Measurements from ENCODE around the gene VSIG4. TPM values are rescaled to one million over a fixed set of nuclear protein-coding genes. Genes with fewer than 3 reads are reported as not detected.

The VSIG4 gene
- total RNA-seq (2021; ENCODE audit: unreplicated experiment) (0.10 TPM), Bru-seq, nascent RNA (not detected), BruChase-seq, experiment 1, labeled RNA remaining after a 2-hour chase (not detected), BruChase-seq, experiment 2, labeled RNA remaining after a 6-hour chase (not detected)
- not detected for polyA plus RNA-seq (2012; ENCODE audit: insufficient read length)
- long read RNA-seq: 0 reads

GRCh38 chrX:66039944-66040343 lies at the start of gene VSIG4:
Gene VSIG4, minus strand, starts transcription at chrX:66040080. Its CDS starts 82 bp downstream, at chrX:66039998.
- no peak within 1 kb of the TSS for H3K27ac ChIP-seq (ENCODE audit: low read length)
- ATAC-seq: no peak
- H3K4me1 ChIP-seq (ENCODE audit: control insufficient read depth, insufficient read depth, low read length): no peaks in the 10 kb centered on the region
- in situ Hi-C loops (cut with HindIII; ENCODE audit: low pct_unique_long_range_greater_than_20kb, low sequenced_read_pairs) (no loop called here), intact Hi-C loops (cut with micrococcal nuclease; ENCODE audit: unreplicated experiment) (no loop called here)
- POLR2A ChIA-PET: no interaction called here
- no peaks in the 10 kb centered on the region for H3K9me3 ChIP-seq (ENCODE audit: control insufficient read depth, insufficient read depth, low read depth, low read length)
- BruUV-seq (replicated peaks): no TSS peak
- no peaks in the 10 kb centered on the region for H3K36me3 ChIP-seq (ENCODE audit: control insufficient read depth, insufficient read depth, low read length)
- DNase-seq (ENCODE audit: low read depth, low spot score): no peak
- CTCF ChIA-PET: no interaction called here
- no peak for TF ChIP-seq TCF7L2 (IDR thresholded peaks at IDR 0.05; ENCODE audit: low read depth, low read length)
- no peak for TF ChIP-seq POLR2AphosphoS5 (IDR thresholded peaks at IDR 0.05; ENCODE audit: low read depth, low read length)
- TF ChIP-seq CTCF (IDR thresholded peaks at IDR 0.05): no peak
- TF ChIP-seq, protein P1, sequence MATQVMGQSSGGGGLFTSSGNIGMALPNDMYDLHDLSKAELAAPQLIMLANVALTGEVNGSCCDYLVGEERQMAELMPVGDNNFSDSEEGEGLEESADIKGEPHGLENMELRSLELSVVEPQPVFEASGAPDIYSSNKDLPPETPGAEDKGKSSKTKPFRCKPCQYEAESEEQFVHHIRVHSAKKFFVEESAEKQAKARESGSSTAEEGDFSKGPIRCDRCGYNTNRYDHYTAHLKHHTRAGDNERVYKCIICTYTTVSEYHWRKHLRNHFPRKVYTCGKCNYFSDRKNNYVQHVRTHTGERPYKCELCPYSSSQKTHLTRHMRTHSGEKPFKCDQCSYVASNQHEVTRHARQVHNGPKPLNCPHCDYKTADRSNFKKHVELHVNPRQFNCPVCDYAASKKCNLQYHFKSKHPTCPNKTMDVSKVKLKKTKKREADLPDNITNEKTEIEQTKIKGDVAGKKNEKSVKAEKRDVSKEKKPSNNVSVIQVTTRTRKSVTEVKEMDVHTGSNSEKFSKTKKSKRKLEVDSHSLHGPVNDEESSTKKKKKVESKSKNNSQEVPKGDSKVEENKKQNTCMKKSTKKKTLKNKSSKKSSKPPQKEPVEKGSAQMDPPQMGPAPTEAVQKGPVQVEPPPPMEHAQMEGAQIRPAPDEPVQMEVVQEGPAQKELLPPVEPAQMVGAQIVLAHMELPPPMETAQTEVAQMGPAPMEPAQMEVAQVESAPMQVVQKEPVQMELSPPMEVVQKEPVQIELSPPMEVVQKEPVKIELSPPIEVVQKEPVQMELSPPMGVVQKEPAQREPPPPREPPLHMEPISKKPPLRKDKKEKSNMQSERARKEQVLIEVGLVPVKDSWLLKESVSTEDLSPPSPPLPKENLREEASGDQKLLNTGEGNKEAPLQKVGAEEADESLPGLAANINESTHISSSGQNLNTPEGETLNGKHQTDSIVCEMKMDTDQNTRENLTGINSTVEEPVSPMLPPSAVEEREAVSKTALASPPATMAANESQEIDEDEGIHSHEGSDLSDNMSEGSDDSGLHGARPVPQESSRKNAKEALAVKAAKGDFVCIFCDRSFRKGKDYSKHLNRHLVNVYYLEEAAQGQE (IDR thresholded peaks at IDR 0.05; ENCODE audit: insufficient read depth in 1 of 2, low read depth in 2 of 2, low read length in 1 of 2): no peak
- no peak for TF ChIP-seq SIN3A (IDR thresholded peaks at IDR 0.05; ENCODE audit: borderline replicate concordance, insufficient read depth, low read depth, low read length)
- H3K27me3 ChIP-seq (ENCODE audit: control insufficient read depth, insufficient read depth, low read length): no peaks in the 10 kb centered on the region
- no peak within 1 kb of the TSS for H3K4me3 ChIP-seq (ENCODE audit: low read depth in 2 of 2, low read length in 2 of 2)

DNA sequence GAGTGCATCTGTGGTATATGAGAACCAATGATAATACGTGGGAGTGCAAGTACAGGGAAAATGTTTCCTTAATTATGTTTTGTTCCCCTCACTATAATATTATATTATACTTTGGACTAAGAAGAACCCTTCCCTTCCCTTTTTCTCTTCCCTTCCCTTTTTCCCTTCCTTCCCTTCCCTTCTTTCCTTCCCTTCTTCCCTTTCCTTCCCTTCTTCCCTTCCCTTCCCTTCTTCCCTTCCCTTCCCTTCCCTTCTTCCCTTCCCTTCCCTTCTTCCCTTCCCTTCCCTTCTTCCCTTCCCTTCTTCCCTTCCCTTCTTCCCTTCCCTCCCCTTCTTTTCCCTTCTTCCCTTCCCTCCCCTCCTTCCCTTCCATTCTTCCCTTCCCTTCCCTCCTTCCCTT lies 36.9 kb upstream of the VSIG4 start:
- H3K27me3 ChIP-seq (ENCODE audit: control insufficient read depth, insufficient read depth, low read length): no peaks in the 10 kb centered on the region
- ChIA-PET POLR2A (no interaction called here), CTCF (no interaction called here)
- intact Hi-C loops (cut with micrococcal nuclease; ENCODE audit: unreplicated experiment) (no loop called here), in situ Hi-C loops (cut with HindIII; ENCODE audit: low pct_unique_long_range_greater_than_20kb, low sequenced_read_pairs) (no loop called here)
- ATAC-seq (no peak), DNase-seq (ENCODE audit: low read depth, low spot score) (no peak)
- H3K36me3 ChIP-seq (ENCODE audit: control insufficient read depth, insufficient read depth, low read length): no peaks in the 10 kb centered on the region
- no peak overlapping the region for H3K27ac ChIP-seq (ENCODE audit: low read length)
- no peak overlapping the region for H3K4me3 ChIP-seq (ENCODE audit: low read depth in 2 of 2, low read length in 2 of 2)
- H3K4me1 ChIP-seq (ENCODE audit: control insufficient read depth, insufficient read depth, low read length): no peaks in the 10 kb centered on the region
- TF ChIP-seq SIN3A (IDR thresholded peaks at IDR 0.05; ENCODE audit: borderline replicate concordance, insufficient read depth, low read depth, low read length): no peak
- TF ChIP-seq TCF7L2 (IDR thresholded peaks at IDR 0.05; ENCODE audit: low read depth, low read length): no peak
- TF ChIP-seq CTCF (IDR thresholded peaks at IDR 0.05): no peak
- TF ChIP-seq POLR2AphosphoS5 (IDR thresholded peaks at IDR 0.05; ENCODE audit: low read depth, low read length): no peak
- TF ChIP-seq, protein P1 (IDR thresholded peaks at IDR 0.05; ENCODE audit: insufficient read depth in 1 of 2, low read depth in 2 of 2, low read length in 1 of 2): no peak
- H3K9me3 ChIP-seq (ENCODE audit: control insufficient read depth, insufficient read depth, low read depth, low read length): no peaks in the 10 kb centered on the region
- BruUV-seq (replicated peaks): no TSS peak

Data from Panc1 (cell line).